GM19395 (cell line): ENCODE measurements around the gene INKA2.

ENCODE experiments used
- ATAC-seq: cut with Tn5 transposase; IDR thresholded peaks from one replicate; pipeline ENCODE4 v1.9.1; 2021; ENCODE audit warnings: mild to moderate bottlenecking, moderate library complexity; ENCODE audit not compliant: unreplicated experiment

Gene INKA2

DNA sequence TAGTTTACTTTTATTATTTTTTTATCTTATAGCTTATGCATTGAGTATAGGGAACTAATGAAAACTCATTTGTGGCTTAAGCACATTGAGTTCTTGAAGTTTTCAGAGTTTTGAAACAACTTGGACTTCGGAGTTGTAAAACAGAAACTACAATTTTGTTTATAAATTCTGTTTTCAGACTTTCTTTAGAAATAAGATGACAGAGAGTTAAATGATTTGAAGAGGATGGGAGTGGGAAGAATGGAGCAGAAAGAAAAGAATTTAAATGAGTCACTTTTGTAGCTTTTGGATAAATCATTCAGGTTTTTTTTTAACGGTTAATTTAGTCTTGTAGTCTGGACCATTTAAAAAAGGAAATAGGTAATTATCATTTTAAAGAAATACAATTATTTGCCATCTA lies 32.3 kb downstream of the INKA2 start:
- ATAC-seq: no peak

DNA sequence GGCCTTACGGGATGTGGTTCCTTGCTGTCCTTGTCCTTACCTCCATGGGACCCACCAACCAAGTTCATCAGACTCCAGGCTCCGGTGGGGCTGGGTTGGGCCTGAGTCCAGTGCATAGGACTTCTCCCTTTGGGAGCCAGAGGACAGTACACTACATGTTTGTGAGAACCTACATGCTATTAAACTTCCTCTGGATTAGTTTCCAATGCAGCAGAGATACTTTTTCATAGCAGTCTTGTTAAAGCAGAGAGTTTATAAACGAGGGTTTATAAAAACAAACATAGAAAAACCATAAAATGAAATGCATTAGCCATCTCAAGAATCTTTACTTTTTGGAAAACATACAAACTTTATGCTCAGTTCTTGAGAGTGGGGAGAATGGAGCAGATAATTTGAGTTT lies 33.4 kb downstream of the INKA2 start:
- ATAC-seq: no peak

DNA sequence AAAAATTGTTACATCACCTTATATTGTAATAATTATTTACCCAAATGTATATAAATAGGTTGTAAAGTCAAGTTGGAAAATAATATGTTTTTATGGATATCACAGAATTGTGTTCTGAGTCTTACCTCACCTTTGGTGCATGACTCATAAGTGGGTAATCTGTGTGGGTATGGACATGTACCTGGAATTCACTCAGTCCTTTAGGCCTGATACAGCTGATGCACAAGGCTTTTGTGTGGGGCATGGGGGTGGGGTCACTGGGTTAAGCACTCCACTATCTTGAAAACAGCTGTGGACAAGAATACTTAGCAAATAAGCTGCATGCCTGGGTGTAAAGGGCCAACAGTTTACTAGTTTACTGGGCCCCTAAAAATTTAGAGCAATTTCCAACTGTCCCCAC lies 34.4 kb downstream of the INKA2 start:
- no peak for ATAC-seq

DNA sequence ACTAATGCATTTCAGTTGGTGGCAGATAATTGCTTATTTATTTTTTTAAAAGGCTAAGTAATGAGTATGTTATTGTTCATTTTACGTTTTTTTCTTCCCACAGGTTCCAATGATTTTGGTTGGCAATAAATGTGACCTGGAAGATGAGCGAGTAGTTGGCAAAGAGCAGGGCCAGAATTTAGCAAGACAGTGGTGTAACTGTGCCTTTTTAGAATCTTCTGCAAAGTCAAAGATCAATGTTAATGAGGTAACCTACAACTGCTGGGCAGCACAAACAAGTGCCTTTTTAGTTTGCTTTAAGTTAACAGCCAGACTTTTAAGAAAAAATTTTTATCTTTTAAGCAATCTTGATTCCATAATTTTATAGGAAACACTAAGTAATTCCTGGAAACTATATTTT lies 35.0 kb downstream of the INKA2 start:
- ATAC-seq: no peak

DNA sequence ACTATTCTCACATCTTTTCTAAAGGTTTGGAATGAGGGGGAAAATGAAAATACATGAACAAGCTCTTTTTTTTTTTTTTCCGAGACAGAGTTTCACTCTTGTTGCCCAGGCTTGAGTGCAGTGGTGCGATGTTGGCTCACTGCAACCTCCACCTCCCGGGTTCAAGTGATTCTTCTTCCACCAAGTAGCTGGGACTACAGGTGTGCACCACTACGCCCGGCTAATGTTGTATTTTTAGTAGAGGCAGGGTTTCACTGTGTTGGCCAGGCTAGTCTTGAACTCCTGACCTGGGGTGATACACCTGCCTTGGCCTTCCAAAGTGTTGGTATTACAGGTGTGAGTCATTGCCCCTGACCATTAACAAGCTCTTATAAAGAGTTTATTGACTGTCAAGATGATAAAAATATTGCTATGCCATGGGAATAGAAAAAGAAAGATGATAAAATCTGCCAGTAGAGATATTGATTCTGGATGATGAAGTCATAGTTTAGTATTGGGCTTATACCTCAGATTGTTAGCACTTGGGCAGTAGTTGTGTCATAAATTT lies 36.6 kb downstream of the INKA2 start:
- no peak for ATAC-seq

DNA sequence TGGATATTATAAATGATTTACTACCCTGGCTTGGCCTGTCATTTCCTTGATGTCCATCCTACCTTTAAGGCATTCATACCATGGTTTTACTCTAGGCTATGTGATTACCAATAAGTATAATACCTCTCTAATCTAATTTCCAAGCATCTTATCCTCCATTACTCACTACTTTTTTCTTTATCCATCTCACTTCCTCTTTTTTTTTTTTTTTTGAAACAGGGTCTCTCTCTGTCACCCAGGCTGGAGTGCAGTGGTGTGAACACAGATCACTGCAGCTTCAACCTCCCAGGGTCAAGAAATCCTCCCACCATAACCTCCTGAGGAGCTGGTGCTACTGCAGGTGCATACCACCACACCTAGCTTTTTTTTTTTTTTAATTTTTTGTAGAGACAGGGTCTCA lies 39.9 kb downstream of the INKA2 start:
- no peak for ATAC-seq

DNA sequence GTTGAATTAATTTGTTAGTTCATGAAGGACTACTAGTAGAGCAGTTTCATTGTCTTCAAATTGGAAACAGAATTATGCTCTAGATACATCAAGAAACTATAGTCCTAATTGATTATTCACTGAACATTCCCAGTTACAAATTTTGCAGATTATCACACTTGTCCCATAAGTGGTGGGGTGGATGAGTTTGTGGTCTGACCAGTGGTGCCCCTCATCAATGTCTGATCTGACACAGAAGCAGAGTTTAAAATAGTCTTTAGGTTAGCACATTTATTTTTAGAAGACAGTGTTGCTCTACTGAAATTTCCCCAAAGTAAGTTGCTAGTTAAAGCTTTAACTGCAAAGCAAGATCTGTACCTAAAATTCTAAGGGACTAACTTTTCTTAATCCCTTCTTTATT lies 42.9 kb downstream of the INKA2 start:
- no peak for ATAC-seq

DNA sequence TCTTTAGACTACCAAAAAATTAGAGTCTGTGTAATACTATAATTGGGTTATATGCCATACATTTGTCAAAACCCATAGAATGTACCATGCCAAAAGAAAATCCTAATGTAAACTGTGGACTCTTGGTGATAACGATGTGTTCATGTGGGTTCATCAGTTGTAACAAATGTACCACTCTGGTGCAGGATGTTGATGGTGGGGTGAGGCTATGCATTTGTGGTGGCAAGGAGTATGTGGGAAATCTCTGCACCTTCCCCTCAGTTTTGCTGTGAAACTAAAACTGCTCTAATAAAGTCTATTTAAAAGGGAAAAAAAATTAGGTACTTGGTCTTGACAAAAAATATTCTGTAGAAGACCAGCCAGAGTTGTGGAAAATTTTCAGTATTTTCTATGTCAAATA lies 43.4 kb downstream of the INKA2 start:
- ATAC-seq: no peak

DNA sequence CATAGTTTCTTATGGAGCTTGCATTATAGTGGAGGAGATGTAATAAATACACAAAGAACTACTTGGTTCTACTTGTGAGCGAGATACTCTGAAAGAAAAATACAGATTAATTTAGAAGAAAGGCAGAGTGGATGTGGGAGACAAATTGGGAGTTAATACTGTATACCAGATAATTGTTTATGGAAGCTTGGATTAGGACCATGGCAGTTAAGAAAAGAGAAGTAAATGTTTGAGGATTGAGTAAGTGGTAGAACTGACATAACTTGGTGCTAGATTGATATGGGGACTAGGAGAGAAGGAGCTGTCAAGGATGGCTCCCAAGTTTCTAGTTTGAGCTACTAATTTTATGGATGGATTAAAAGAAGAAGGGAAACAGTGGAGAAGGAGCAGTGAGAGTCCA lies 47.3 kb downstream of the INKA2 start:
- no peak for ATAC-seq

DNA sequence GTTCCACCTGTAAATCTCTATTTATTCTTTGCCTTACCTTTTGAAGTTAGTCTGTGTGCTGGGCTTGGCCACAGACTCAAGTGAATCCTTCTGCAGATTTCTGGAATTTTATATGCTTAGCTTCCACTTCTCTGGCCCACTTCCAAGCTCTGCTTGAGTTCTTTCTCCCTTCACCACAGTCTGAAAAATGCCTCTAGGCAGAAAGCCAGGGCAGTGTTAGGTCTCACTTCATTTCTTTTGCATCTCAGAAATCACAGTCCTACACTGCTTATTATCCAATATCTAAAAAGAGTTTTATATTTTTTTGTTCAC lies 48.9 kb downstream of the INKA2 start:
- ATAC-seq: no peak
